GM21619 (cell line): ENCODE results near the gene MED13L.

ENCODE experiments used
- ATAC-seq: cut with Tn5 transposase; IDR thresholded peaks from one replicate; pipeline ENCODE4 v1.9.1; 2021; ENCODE audit not compliant: unreplicated experiment

MED13L gene

DNA sequence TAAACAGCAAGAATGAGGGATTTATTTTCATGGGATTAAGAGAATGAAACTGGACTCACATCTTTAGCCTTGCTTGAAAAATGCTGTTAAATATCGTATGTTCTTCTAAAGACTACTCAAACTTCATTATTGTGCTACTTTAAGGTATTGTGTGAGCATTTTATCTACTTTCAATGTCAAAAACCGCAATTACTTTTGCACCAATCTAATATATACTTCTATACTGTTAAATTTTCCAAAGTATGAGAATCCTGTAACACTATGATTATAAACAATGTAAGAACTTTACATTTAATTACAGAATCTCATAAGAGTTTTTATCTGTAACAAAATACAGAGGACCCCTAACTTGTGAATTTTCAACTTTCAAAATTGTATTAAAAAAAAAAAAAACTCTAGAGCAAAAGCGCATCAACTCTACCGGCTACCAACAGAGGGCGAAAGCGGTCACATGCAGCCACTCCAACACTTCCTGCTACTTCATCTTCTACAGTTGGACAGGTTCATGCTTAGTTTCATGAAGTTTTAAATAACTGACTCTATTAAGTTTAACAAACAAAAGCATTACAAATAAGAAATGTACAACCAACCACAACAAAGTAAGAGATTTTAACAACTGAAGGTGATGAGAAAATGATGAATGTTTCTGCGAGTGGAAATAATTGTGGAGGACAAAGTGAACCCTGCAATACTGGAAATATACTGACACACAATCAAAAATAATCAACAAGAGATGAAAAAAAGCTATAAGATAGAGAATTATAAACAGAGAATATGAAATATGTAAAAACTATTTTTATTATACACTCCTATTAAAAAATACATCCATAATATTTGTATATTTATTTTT lies 210.9 kb downstream of the MED13L start:
- no peak for ATAC-seq

DNA sequence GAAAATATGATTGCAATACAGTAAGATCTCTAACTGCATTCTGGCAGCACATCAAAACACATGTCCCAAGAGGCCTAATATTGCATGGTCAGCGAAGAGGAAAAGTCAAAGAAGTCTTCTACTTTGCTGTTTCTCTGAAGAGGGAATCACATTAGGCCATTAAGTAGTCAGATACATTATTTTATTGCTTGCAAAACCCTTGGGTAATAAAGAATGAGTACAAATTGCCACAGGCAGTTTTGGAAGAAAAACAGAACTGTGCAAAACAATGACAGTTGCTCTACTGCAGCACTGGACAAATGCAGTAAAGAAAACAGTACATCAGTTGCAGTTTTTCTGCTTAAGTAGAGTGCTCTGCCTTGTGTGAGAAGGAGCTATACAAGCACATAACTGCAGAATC lies 211.9 kb downstream of the MED13L start:
- ATAC-seq = no peak

- no peak for ATAC-seq
Observed at GRCh38 chr12:116064493-116064892, 213.0 kb downstream of the MED13L start.

DNA sequence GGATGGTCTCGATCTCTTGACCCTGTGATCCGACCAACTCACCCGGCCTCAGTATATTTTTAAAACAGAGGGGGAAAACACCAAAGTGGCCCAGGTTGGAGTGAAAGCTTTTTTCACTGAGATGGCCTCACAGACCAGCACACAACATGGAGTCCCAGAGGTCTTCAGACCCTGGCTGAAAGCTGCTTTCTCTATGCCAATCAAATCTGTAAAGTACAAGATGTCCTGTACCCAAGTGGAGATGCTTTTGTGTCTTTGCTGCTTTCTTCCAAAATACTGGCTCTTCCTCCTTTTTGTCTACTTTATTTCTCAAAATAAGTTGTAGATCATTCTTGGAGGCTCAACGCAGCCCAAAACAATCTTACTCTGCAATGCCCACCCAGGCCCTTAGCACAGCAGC lies 214.8 kb downstream of the MED13L start:
- no peak for ATAC-seq

GRCh38 chr12:116060764-116061163 lies 216.7 kb downstream of the MED13L start:
- ATAC-seq = peak; percentile 87

- no peak for ATAC-seq
Observed at GRCh38 chr12:116059904-116060303, 217.6 kb downstream of the MED13L start.

GRCh38 chr12:116058574-116058973 lies 218.9 kb downstream of the MED13L start:
- no peak for ATAC-seq

DNA sequence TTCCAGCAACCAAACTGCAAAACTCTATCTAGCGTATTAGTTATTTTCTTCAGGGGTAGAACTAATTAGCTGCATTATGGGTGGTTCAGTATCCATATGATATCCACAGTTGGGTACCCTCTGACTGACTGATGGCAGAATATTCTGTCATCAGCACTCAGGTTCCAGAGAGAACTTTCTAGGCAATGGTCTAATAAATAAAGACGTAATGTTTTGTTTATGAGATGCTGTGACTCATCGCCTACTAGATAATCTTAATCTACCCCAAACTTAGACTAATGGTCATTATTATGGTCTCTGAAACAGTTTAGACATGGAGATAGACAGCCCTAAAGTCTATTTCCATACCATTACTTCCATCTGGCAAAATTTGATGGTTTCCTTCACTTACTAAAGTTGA lies 220.1 kb downstream of the MED13L start:
- no peak for ATAC-seq

DNA sequence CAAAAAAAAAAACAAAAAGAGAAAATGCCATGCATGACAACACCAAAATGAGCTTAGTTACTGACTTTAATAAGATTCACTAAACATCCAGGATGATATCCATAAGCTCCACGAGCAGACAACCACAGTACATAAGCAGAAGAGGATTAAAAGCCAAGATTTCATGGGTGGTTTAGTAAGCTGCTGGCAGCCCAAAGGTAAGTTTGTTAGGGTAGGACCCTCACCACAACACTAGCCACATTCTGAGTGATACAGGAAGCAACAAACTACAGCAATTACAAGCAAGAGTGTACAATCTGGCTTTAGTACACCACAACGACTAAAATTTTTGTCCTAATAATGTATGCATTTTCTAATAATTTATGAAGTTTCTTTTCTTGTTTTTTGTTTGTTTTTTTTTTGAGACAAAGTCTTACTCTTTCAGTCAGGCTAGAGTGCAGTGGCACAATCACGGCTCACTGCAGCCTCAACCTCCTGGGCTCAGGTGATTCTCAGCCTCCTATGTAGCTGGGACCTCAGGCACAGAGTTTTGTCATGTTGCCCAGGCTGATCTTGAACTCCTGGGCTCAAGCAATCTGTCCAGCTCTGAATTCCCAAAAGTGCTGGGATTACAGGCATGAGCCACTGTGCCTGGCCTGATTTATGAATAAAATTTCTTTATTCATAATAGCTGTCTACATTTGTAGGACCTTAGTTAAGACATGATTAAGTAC lies 221.4 kb downstream of the MED13L start:
- no peak for ATAC-seq

GRCh38 chr12:116054280-116054679 lies 223.2 kb downstream of the MED13L start:
- no peak for ATAC-seq

- no peak for ATAC-seq
Observed at GRCh38 chr12:116053479-116054200, 223.9 kb downstream of the MED13L start.

DNA sequence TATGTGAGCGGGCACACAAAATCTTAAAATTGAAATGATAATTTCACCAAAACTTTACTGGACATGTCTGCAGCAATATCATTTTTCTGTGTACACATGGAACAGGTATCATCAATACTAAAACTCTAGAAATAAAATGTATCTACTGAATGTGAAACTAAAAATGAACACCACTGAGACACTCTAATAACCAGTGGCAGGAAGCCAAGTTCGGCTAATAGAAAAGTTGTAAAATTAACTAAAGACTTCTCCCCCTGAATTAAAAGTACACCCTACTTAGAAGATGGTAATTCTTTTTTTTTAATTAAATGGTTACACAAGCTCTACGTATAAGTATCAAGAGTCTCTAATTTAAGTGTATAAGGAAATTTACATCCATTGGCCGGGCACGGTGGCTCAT lies 227.2 kb downstream of the MED13L start:
- no peak for ATAC-seq

- ATAC-seq = no peak
Observed at GRCh38 chr12:116048879-116049278, 228.6 kb downstream of the MED13L start.

DNA sequence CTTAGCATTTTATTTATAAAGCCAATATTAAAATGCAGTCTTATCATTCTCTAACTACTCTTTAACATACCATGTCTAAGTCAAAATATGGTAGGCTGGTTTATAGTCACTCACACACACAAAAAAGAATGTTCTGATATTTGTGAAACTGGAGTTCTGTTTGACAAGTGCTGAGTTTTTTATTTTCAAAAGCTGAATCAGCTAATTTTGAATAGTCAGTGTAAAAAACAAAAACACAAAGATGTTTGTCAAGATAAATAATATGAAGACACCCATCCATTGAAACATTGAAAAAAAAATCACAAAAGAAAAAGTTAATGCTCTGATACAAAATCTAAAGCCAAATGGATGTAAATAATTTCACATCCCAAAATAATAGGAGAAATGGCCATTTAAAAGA lies 231.5 kb downstream of the MED13L start:
- ATAC-seq = no peak

DNA sequence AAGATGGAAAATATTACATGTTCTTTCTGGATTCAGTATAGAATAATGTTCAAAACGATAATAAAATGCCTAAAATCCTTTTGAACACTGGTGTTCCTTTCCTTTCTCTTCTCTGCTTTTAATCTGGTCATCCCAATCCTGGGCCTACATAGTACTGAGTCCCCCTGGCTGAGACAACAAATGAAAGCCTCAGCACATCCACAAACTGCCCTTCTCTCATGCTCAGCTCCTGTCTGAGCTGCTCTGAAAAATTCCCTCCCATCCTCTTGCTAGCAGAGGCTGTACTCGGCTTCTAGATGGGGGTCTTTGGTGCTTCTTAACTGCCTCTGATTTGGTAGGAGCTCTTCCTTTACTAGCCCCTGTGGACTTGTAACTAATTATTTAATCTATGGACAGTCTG lies 232.3 kb downstream of the MED13L start:
- ATAC-seq = no peak

- ATAC-seq = no peak
Observed at GRCh38 chr12:116043659-116044535, 233.6 kb downstream of the MED13L start.

DNA sequence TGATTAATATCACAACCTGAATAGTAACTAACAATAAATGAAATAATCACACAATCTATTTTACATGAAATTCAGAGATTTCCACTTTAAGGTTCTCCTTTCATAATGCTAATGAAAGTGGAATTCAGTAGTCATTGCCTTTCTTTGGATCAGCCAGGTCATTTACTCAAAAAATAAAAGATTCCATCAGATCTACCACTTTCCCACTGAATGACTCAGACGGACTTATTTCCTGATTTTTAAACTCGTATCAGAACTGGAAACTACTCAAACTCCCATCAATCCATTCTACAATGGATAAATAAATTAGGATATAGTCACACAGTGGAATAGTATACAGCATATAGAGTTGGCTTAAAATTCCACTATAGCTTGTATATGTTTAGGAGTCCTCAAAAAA lies 237.1 kb downstream of the MED13L start:
- no peak for ATAC-seq

- no peak for ATAC-seq
Observed at GRCh38 chr12:116039081-116039480, 238.4 kb downstream of the MED13L start.

GRCh38 chr12:116037941-116038837 lies 239.3 kb downstream of the MED13L start:
- no peak for ATAC-seq

GRCh38 chr12:116033765-116034164 lies 243.7 kb downstream of the MED13L start:
- ATAC-seq = no peak
